ENCODE results near the gene CYP2A7. TPM values are rescaled to one million over a fixed set of nuclear protein-coding genes. Genes with fewer than 3 reads are reported as not detected.
"Not testable (repeated sequence)": the region's sequence is repeated elsewhere in the genome, so short reads cannot be mapped to it uniquely, and the experiment has no call there.

The CYP2A7 gene
- total and polyA plus RNA-seq, 2 of the 8 experiments (the other 6 are each of a cell fraction or from before 2014, with no cell fraction given) = 0.23 TPM; not detected in 1

GRCh38 chr19:40930799-40931198 is 48.8 kb upstream of the CYP2A7 start:
- H3K4me2 ChIP-seq (ENCODE audit: insufficient read depth in 1 of 2, low read depth in 2 of 2, low read length in 2 of 2); H3K4me1 ChIP-seq (replicated peaks in 1 of 4; ENCODE audit: control insufficient read depth in 3 of 4, insufficient read depth in 4 of 4, low read length in 3 of 4); H3K79me2 ChIP-seq (ENCODE audit: control insufficient read depth in 1 of 2, insufficient read depth in 2 of 2, low read length in 2 of 2); H3K9me3 ChIP-seq (ENCODE audit: insufficient read depth in 2 of 2, low read depth in 1 of 2, low read length in 1 of 2); H2AK5ac ChIP-seq (ENCODE audit: low read depth, low read length); H2AFZ ChIP-seq (ENCODE audit: low read length); H2BK20ac ChIP-seq (ENCODE audit: low read length); H3K23me2 ChIP-seq (ENCODE audit: low read depth, low read length); H2BK120ac ChIP-seq (replicated peaks; ENCODE audit: low read depth, low read length); H3K27ac ChIP-seq (ENCODE audit: low read depth, low read length); H3K23ac ChIP-seq (ENCODE audit: insufficient read length); H3K14ac ChIP-seq (ENCODE audit: insufficient read length); H3K79me1 ChIP-seq (ENCODE audit: low read depth, low read length); DNase-seq (ENCODE audit: low read depth in 1 of 2, low spot score in 2 of 2); H4K20me1 ChIP-seq (replicated peaks in 1 of 2; ENCODE audit: control insufficient read depth in 1 of 2, insufficient read depth in 2 of 2, low read length in 2 of 2); POLR2A ChIA-PET (ENCODE audit: partially characterized antibody); H3K27me3 ChIP-seq (replicated peaks in 1 of 4; ENCODE audit: control insufficient read depth in 3 of 4, extremely low read depth in 1 of 4, insufficient read depth in 3 of 4, low read length in 3 of 4); H4K5ac ChIP-seq (ENCODE audit: insufficient read length, low read depth, low read length); H2BK5ac ChIP-seq (ENCODE audit: low read depth, low read length); FAIRE-seq; H3K18ac ChIP-seq (ENCODE audit: extremely low read depth, low read length); H3K4ac ChIP-seq (replicated peaks; ENCODE audit: insufficient read length, low read depth, low read length); H4K8ac ChIP-seq (ENCODE audit: extremely low read depth, insufficient read depth, low read length); H3K9ac ChIP-seq (replicated peaks in 1 of 4; ENCODE audit: extremely low read depth in 1 of 4, low read depth in 3 of 4, low read length in 3 of 4); H2BK12ac ChIP-seq (ENCODE audit: low read depth, low read length); H4K91ac ChIP-seq (replicated peaks; ENCODE audit: insufficient read length, low read length); H3K4me3 ChIP-seq (ENCODE audit: extremely low read depth in 1 of 4, insufficient read depth in 2 of 4, low read depth in 3 of 4, low read length in 4 of 4); H3K36me3 ChIP-seq (ENCODE audit: control insufficient read depth in 2 of 4, insufficient read depth in 4 of 4, low read length in 3 of 4); H3K56ac ChIP-seq (replicated peaks; ENCODE audit: insufficient read length, low read depth, low read length); H2BK15ac ChIP-seq (ENCODE audit: low read length): not testable (repeated sequence)
- 96% methylated on average over 2 of the region's 2 CpGs; no CpG with 5 or more reads in 1 of the 2 experiments for WGBS, 2 experiments (ENCODE audit: extremely low coverage in 1 of 2, insufficient coverage in 1 of 2, insufficient read length in 1 of 2, insufficient replicate concordance in 2 of 2, low coverage in 1 of 2, low lambda C conversion rate in 2 of 2, missing lambda C conversion rate in 1 of 2)
- CTCF ChIA-PET (ENCODE audit: partially characterized antibody) = interaction anchor here (0.7 kb wide), 2 partner anchors 191 to 219 kb away, joined by 3 read pairs; no protein-coding TSS in a partner anchor

- H4K20me1 ChIP-seq (replicated peaks in 1 of 2; ENCODE audit: control insufficient read depth in 1 of 2, insufficient read depth in 2 of 2, low read length in 2 of 2); H3K56ac ChIP-seq (replicated peaks; ENCODE audit: insufficient read length, low read depth, low read length); H2BK12ac ChIP-seq (ENCODE audit: low read depth, low read length); H4K5ac ChIP-seq (ENCODE audit: insufficient read length, low read depth, low read length); H3K27ac ChIP-seq (ENCODE audit: low read depth, low read length); H3K79me1 ChIP-seq (ENCODE audit: low read depth, low read length); H3K36me3 ChIP-seq (ENCODE audit: control insufficient read depth in 2 of 4, insufficient read depth in 4 of 4, low read length in 3 of 4); H3K18ac ChIP-seq (ENCODE audit: extremely low read depth, low read length); H3K9ac ChIP-seq (replicated peaks in 1 of 4; ENCODE audit: extremely low read depth in 1 of 4, low read depth in 3 of 4, low read length in 3 of 4); H3K4me3 ChIP-seq (ENCODE audit: extremely low read depth in 1 of 4, insufficient read depth in 2 of 4, low read depth in 3 of 4, low read length in 4 of 4); H2AK5ac ChIP-seq (ENCODE audit: low read depth, low read length); H2BK120ac ChIP-seq (replicated peaks; ENCODE audit: low read depth, low read length); CTCF ChIA-PET (ENCODE audit: partially characterized antibody); H4K91ac ChIP-seq (replicated peaks; ENCODE audit: insufficient read length, low read length); H3K4me2 ChIP-seq (ENCODE audit: insufficient read depth in 1 of 2, low read depth in 2 of 2, low read length in 2 of 2); H2BK5ac ChIP-seq (ENCODE audit: low read depth, low read length); DNase-seq (ENCODE audit: low read depth in 1 of 2, low spot score in 2 of 2); H3K4me1 ChIP-seq (replicated peaks in 1 of 4; ENCODE audit: control insufficient read depth in 3 of 4, insufficient read depth in 4 of 4, low read length in 3 of 4); H3K27me3 ChIP-seq (replicated peaks in 1 of 4; ENCODE audit: control insufficient read depth in 3 of 4, extremely low read depth in 1 of 4, insufficient read depth in 3 of 4, low read length in 3 of 4); H3K14ac ChIP-seq (ENCODE audit: insufficient read length); H3K4ac ChIP-seq (replicated peaks; ENCODE audit: insufficient read length, low read depth, low read length); H3K9me3 ChIP-seq (ENCODE audit: insufficient read depth in 2 of 2, low read depth in 1 of 2, low read length in 1 of 2); H4K8ac ChIP-seq (ENCODE audit: extremely low read depth, insufficient read depth, low read length); FAIRE-seq; H2BK15ac ChIP-seq (ENCODE audit: low read length); H2BK20ac ChIP-seq (ENCODE audit: low read length); H2AFZ ChIP-seq (ENCODE audit: low read length); POLR2A ChIA-PET (ENCODE audit: partially characterized antibody); H3K23ac ChIP-seq (ENCODE audit: insufficient read length); H3K79me2 ChIP-seq (ENCODE audit: control insufficient read depth in 1 of 2, insufficient read depth in 2 of 2, low read length in 2 of 2); H3K23me2 ChIP-seq (ENCODE audit: low read depth, low read length): not testable (repeated sequence)
- 87% methylated on average over 3 of the region's 3 CpGs; no CpG with 5 or more reads in 1 of the 2 experiments for WGBS, 2 experiments (ENCODE audit: extremely low coverage in 1 of 2, insufficient coverage in 1 of 2, insufficient read length in 1 of 2, insufficient replicate concordance in 2 of 2, low coverage in 1 of 2, low lambda C conversion rate in 2 of 2, missing lambda C conversion rate in 1 of 2)
Observed at GRCh38 chr19:40929942-40930341, 47.9 kb upstream of the CYP2A7 start.
